A549 (cell line): ENCODE data around the gene PRR13. TPM values are rescaled to one million over a fixed set of nuclear protein-coding genes. Genes with fewer than 3 reads are reported as not detected.

Experiments used
- ATAC-seq, 2 experiments: fragments of 200-7000 bp in 1 of 2; fragments of >200 bp in 1 of 2; cut with Nextera tagmentation in 1 of 2; cut with Tn5 transposase in 1 of 2; 3 replicates each; pipeline versions ENCODE4 v1.8.0 to v1.9.1; 2018 to 2020; ENCODE audit warnings: mild to moderate bottlenecking in 1 of 2, moderate library complexity in 1 of 2
- CTCF ChIA-PET: fragments of 300-600 bp; sonication (Branson Sonifier 250); formaldehyde crosslinking; extraction: SDS; loops from one replicate; lab custom pipeline; 2021; ENCODE audit warnings: antibody characterized with exemption, inconsistent platforms; lab: Yijun Ruan, JAX
- POLR2A ChIA-PET: fragments of 350-600 bp; formaldehyde crosslinking; extraction: SDS; loops from one replicate; lab custom pipeline; 2021; ENCODE audit warnings: antibody characterized with exemption, inconsistent platforms; lab: Yijun Ruan, JAX
- DNase-seq, 2 experiments: peaks; one replicate each; pipeline versions ENCODE4 v3.0.0 to v3.0.0-alpha.2; 2011 to 2016; ENCODE audit warnings: low read depth in 1 of 2, low spot score in 1 of 2
- FAIRE-seq: peaks from 2 replicates; lab custom pipeline; 2011; peaks lifted over from hg19 to GRCh38; lab: Jason Lieb, UNC
- H3K27ac ChIP-seq, 2 experiments: fragments of >200 bp; sonication (Bioruptor Twin); formaldehyde crosslinking; 3 replicates each; pipeline ENCODE4 v1.5.1; 2016 to 2017
- H3K4me1 ChIP-seq: fragments of >200 bp; sonication (Bioruptor Twin); formaldehyde crosslinking; 3 replicates; pipeline ENCODE4 v1.6.1; 2016
- H3K4me2 ChIP-seq: fragments of >200 bp; sonication (Bioruptor Twin); formaldehyde crosslinking; 3 replicates; pipeline ENCODE4 v1.6.1; 2016
- H3K4me3 ChIP-seq: fragments of >200 bp; sonication (Bioruptor Twin); formaldehyde crosslinking; 3 replicates; pipeline ENCODE4 v1.5.1; 2016
- H3K9me3 ChIP-seq: fragments of >200 bp; sonication (Bioruptor Twin); formaldehyde crosslinking; 3 replicates; pipeline ENCODE4 v1.6.1; 2016
- BHLHE40 ChIP-seq: IDR thresholded peaks from 2 replicates; pipeline ENCODE4 v1.6.1; 2012; ENCODE audit warnings: low read depth, low read length, inconsistent platforms
- CBX2 ChIP-seq: fragments of 200-600 bp; sonication (generic); IDR thresholded peaks from 2 replicates; pipeline ENCODE4 v1.6.1; 2016; ENCODE audit warnings: low read depth, mild to moderate bottlenecking, borderline replicate concordance
- CEBPB ChIP-seq, 2 experiments: fragments of >200 bp in 1 of 2; sonication (Bioruptor Twin) in 1 of 2; formaldehyde crosslinking in 1 of 2; IDR thresholded peaks; 2 replicates each; pipeline ENCODE4 v1.6.1; 2012 to 2016
- CHD2 ChIP-seq: fragments of 150-350 bp; IDR thresholded peaks from 2 replicates; pipeline ENCODE4 v1.6.1; 2014; ENCODE audit warnings: low read length; ENCODE audit not compliant: partially characterized antibody
- E2F6 ChIP-seq: IDR thresholded peaks from 2 replicates; pipeline ENCODE4 v1.6.1; 2012; ENCODE audit warnings: low read depth, borderline replicate concordance
- EHF ChIP-seq: fragments of 250-450 bp; sonication (Bioruptor Pico); IDR thresholded peaks from 2 replicates; pipeline ENCODE4 v1.5.0; 2020; ENCODE audit warnings: mild to moderate bottlenecking
- EHMT2 ChIP-seq: fragments of 200-600 bp; sonication (generic); IDR thresholded peaks from 2 replicates; pipeline ENCODE4 v1.6.1; 2016; ENCODE audit warnings: antibody characterized with exemption, low read depth, mild to moderate bottlenecking, moderate library complexity
- EP300 ChIP-seq, 2 experiments: fragments of >200 bp; sonication (Bioruptor Twin); formaldehyde crosslinking; IDR thresholded peaks; 2 replicates in 1 of 2; 3 replicates in 1 of 2; pipeline ENCODE4 v1.6.1; 2016 to 2017
- FOSL2 ChIP-seq, 2 experiments: fragments of 450-650 bp in 1 of 2; fragments of >200 bp in 1 of 2; sonication (Bioruptor Twin) in 1 of 2; formaldehyde crosslinking; IDR thresholded peaks; 2 replicates each; pipeline versions ENCODE4 v1.5.0 to v1.6.1; 2016 to 2020; ENCODE audit warnings: mild to moderate bottlenecking in 1 of 2, moderate library complexity in 1 of 2
- FOXS1 ChIP-seq: fragments of 250-450 bp; sonication (Bioruptor Pico); IDR thresholded peaks from 2 replicates; pipeline ENCODE4 v1.5.0; 2020; ENCODE audit warnings: mild to moderate bottlenecking, moderate library complexity
- GATA3 ChIP-seq: IDR thresholded peaks from 2 replicates; pipeline ENCODE4 v1.6.1; 2012; ENCODE audit warnings: borderline replicate concordance
- HDAC2 ChIP-seq: fragments of 200-600 bp; sonication (generic); IDR thresholded peaks from 2 replicates; pipeline ENCODE4 v1.6.1; 2016
- HEYL ChIP-seq: fragments of 250-450 bp; sonication (Bioruptor Pico); IDR thresholded peaks from 2 replicates; pipeline ENCODE4 v1.8.0; 2021; ENCODE audit warnings: mild to moderate bottlenecking, moderate library complexity
- HOXA7 ChIP-seq: fragments of 250-450 bp; sonication (Bioruptor Pico); IDR thresholded peaks from 2 replicates; pipeline ENCODE4 v1.5.0; 2020; ENCODE audit warnings: mild to moderate bottlenecking, moderate library complexity
- HOXB13 ChIP-seq: fragments of 250-450 bp; sonication (Bioruptor Pico); IDR thresholded peaks from 2 replicates; pipeline ENCODE4 v1.5.0; 2020; ENCODE audit warnings: low read depth, mild to moderate bottlenecking, moderate library complexity
- JUN ChIP-seq, 2 experiments: fragments of >200 bp; sonication (Bioruptor Twin); formaldehyde crosslinking; IDR thresholded peaks; 2 replicates in 1 of 2; 3 replicates in 1 of 2; pipeline ENCODE4 v1.6.1; 2016 to 2017
- JUNB ChIP-seq: fragments of >200 bp; sonication (Bioruptor Twin); formaldehyde crosslinking; IDR thresholded peaks from 2 replicates; pipeline ENCODE4 v1.6.1; 2016
- KDM1A ChIP-seq: fragments of 200-600 bp; sonication (generic); IDR thresholded peaks from 2 replicates; pipeline ENCODE4 v1.6.1; 2016; ENCODE audit warnings: low read depth, mild to moderate bottlenecking
- MAFK ChIP-seq: fragments of 450-650 bp; IDR thresholded peaks from 2 replicates; pipeline ENCODE4 v1.6.1; 2014; ENCODE audit not compliant: partially characterized antibody
- MYC ChIP-seq: IDR thresholded peaks from 2 replicates; pipeline ENCODE4 v1.6.1; 2012; ENCODE audit warnings: mild to moderate bottlenecking, inconsistent platforms, low read length, improper control_type of control experiment, borderline replicate concordance
- NPAS2 ChIP-seq: fragments of 250-450 bp; sonication (Bioruptor Pico); IDR thresholded peaks from 2 replicates; pipeline ENCODE4 v1.8.0; 2022; ENCODE audit warnings: mild to moderate bottlenecking, moderate library complexity, borderline replicate concordance
- NR3C1 ChIP-seq: fragments of >200 bp; sonication (Bioruptor Twin); formaldehyde crosslinking; IDR thresholded peaks from 3 replicates; pipeline ENCODE4 v1.6.1; 2017
- PHF8 ChIP-seq: fragments of 200-600 bp; sonication (generic); IDR thresholded peaks from 2 replicates; pipeline ENCODE4 v1.6.1; 2016; ENCODE audit warnings: low read depth, mild to moderate bottlenecking, antibody characterized with exemption, moderate library complexity, borderline replicate concordance
- POLR2A ChIP-seq: IDR thresholded peaks from 2 replicates; pipeline ENCODE4 v1.6.1; 2012; ENCODE audit warnings: mild to moderate bottlenecking, low read length
- POLR2AphosphoS2 ChIP-seq: conservative IDR thresholded peaks from 2 replicates; pipeline ENCODE4 v1.6.1; 2012; ENCODE audit warnings: low read length, improper control_type of control experiment, inconsistent platforms
- RAD21 ChIP-seq, 2 experiments: fragments of >200 bp in 1 of 2; sonication (Bioruptor Twin) in 1 of 2; formaldehyde crosslinking in 1 of 2; IDR thresholded peaks in 1 of 2; conservative IDR thresholded peaks in 1 of 2; 2 replicates in 1 of 2; 3 replicates in 1 of 2; pipeline ENCODE4 v1.6.1; 2012 to 2018; ENCODE audit warnings: inconsistent platforms in 1 of 2
- RARB ChIP-seq: fragments of 250-450 bp; sonication (Bioruptor Pico); IDR thresholded peaks from 2 replicates; pipeline ENCODE4 v1.8.0; 2021; ENCODE audit warnings: mild to moderate bottlenecking, moderate library complexity
- RFX5 ChIP-seq: fragments of 450-650 bp; IDR thresholded peaks from 2 replicates; pipeline ENCODE4 v1.7.1; 2014; ENCODE audit warnings: antibody characterized with exemption, mild to moderate bottlenecking, moderate library complexity
- RNF2 ChIP-seq: fragments of 200-600 bp; sonication (generic); IDR thresholded peaks from 2 replicates; pipeline ENCODE4 v1.6.1; 2016; ENCODE audit warnings: low read depth, mild to moderate bottlenecking, antibody characterized with exemption, moderate library complexity, borderline replicate concordance
- SREBF2 ChIP-seq: fragments of 450-650 bp; IDR thresholded peaks from 2 replicates; pipeline ENCODE4 v1.6.1; 2014; ENCODE audit warnings: mild to moderate bottlenecking, moderate library complexity
- TP53 ChIP-seq: fragments of 250-450 bp; sonication (Bioruptor Pico); IDR thresholded peaks from 2 replicates; pipeline ENCODE4 v1.5.0; 2021; ENCODE audit warnings: mild to moderate bottlenecking, moderate library complexity
- ZC3H11A ChIP-seq: fragments of 450-650 bp; IDR thresholded peaks from 2 replicates; pipeline ENCODE4 v1.6.1; 2014; ENCODE audit warnings: antibody characterized with exemption, mild to moderate bottlenecking
- ZFP36 ChIP-seq: fragments of 450-650 bp; IDR thresholded peaks from 2 replicates; pipeline ENCODE4 v1.6.1; 2014; ENCODE audit warnings: borderline replicate concordance; ENCODE audit not compliant: partially characterized antibody
- ZSCAN20 ChIP-seq: fragments of 250-450 bp; sonication (Bioruptor Pico); IDR thresholded peaks from 2 replicates; pipeline ENCODE4 v1.8.0; 2022; ENCODE audit warnings: mild to moderate bottlenecking, moderate library complexity
- whole genome bisulfite sequencing: methylation state at CpG from one replicate; pipeline ENCODE4 v1.1.6; 2017; ENCODE audit errors: missing lambda C conversion rate; 5-methylcytosine and 5-hydroxymethylcytosine counted together
- polyA plus RNA-seq, 4 experiments: library from polyadenylated mRNA; depleted of rRNA in 3 of 4; stranded (reverse); fragments of >200 nt; fragmentation: RNase III in 1 of 4; extraction: RNeasy Plus Mini Kit Qiagen cat#74134 plus additional on column Dnase treatment in 1 of 4; gene quantifications; 2 replicates in 3 of 4; 3 replicates in 1 of 4; pipeline ENCODE4 v1.2.3, GENCODE V29; 2011 to 2017
- TF ChIP-seq, protein P1 (sequence below): fragments of >200 bp; sonication (Bioruptor Twin); formaldehyde crosslinking; IDR thresholded peaks from 3 replicates; pipeline ENCODE4 v1.6.1; 2016
- TF ChIP-seq, protein P2 (sequence below): IDR thresholded peaks from 2 replicates; pipeline ENCODE4 v1.6.1; 2012
- TF ChIP-seq, protein P3 (sequence below): fragments of 450-650 bp; IDR thresholded peaks from 2 replicates; pipeline ENCODE4 v1.6.1; 2014; ENCODE audit warnings: antibody characterized with exemption
- TF ChIP-seq, protein P4 (sequence below): fragments of 250-450 bp; sonication (Bioruptor Pico); IDR thresholded peaks from 2 replicates; pipeline ENCODE4 v1.5.0; 2021; ENCODE audit warnings: mild to moderate bottlenecking, moderate library complexity, borderline replicate concordance

PRR13 gene
- polyA plus RNA-seq, 2 of the 4 experiments (the other 2 are of a cell fraction): 203 to 221 TPM

GRCh38 chr12:53427905-53428594 is 13.5 kb upstream of the PRR13 start:
- FAIRE-seq: peak; percentile 77
- H3K9me3 ChIP-seq: no peaks in the 10 kb centered on the region
- ChIA-PET CTCF (interaction anchor here (0.6 to 16.7 kb wide), 17 partner anchors 9 to 821 kb away, joined by 3 to 408 read pairs (median 4); partner anchors contain the start of genes AAAS and PRR13), POLR2A (interaction anchor here (0.6 to 2.6 kb wide), 7 partner anchors 11 to 106 kb away, joined by 3 to 29 read pairs (median 4); partner anchors contain the start of genes AAAS, PRR13 and SP1)
- H3K27ac ChIP-seq: peak overlapping the region; percentile 71 to 85
- 3% methylated on average over 7 of the region's 7 CpGs for WGBS
- DNase-seq: peak; percentile 89 to 91
- H3K4me3 ChIP-seq: no peak overlapping the region
- peak; percentile 94 to 96 for ATAC-seq
- H3K4me1 ChIP-seq: peaks cover 45% of the 10 kb centered on the region
- peak overlapping the region; percentile 68 for H3K4me2 ChIP-seq
- no peak for TF ChIP-seq EP300 (IDR thresholded peaks at IDR 0.05)
- TF ChIP-seq, protein P1, sequence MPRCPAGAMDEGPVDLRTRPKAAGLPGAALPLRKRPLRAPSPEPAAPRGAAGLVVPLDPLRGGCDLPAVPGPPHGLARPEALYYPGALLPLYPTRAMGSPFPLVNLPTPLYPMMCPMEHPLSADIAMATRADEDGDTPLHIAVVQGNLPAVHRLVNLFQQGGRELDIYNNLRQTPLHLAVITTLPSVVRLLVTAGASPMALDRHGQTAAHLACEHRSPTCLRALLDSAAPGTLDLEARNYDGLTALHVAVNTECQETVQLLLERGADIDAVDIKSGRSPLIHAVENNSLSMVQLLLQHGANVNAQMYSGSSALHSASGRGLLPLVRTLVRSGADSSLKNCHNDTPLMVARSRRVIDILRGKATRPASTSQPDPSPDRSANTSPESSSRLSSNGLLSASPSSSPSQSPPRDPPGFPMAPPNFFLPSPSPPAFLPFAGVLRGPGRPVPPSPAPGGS: no peak
- TF ChIP-seq HOXA7 (CRISPR knock-in tag): no peak
- TF ChIP-seq FOXS1 (CRISPR knock-in tag): no peak; the same call in 1 of the 2 replicates
- no peak for TF ChIP-seq ZC3H11A
- no peak for TF ChIP-seq POLR2A
- TF ChIP-seq, protein P2, sequence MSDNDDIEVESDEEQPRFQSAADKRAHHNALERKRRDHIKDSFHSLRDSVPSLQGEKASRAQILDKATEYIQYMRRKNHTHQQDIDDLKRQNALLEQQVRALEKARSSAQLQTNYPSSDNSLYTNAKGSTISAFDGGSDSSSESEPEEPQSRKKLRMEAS: peak; percentile 96
- TF ChIP-seq HDAC2: no peak
- peak; percentile 85 for TF ChIP-seq E2F6
- no peak for TF ChIP-seq NR3C1
- TF ChIP-seq MYC: 0 out of 2 replicates have a peak, but pooled peaks have one; percentile 53
- TF ChIP-seq MAFK: no peak
- TF ChIP-seq EHF (CRISPR knock-in tag): no peak
- TF ChIP-seq SREBF2: no peak
- TF ChIP-seq RAD21 (conservative IDR thresholded peaks at IDR 0.05 in 1 of 2, IDR thresholded peaks at IDR 0.05 in 1 of 2): 0 out of 5 replicates have a peak, but pooled peaks of 1 of the 2 experiments have one; percentile 12
- TF ChIP-seq, protein P3, sequence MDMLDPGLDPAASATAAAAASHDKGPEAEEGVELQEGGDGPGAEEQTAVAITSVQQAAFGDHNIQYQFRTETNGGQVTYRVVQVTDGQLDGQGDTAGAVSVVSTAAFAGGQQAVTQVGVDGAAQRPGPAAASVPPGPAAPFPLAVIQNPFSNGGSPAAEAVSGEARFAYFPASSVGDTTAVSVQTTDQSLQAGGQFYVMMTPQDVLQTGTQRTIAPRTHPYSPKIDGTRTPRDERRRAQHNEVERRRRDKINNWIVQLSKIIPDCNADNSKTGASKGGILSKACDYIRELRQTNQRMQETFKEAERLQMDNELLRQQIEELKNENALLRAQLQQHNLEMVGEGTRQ: no peak
- no peak for TF ChIP-seq CEBPB (IDR thresholded peaks at IDR 0.05)
- TF ChIP-seq GATA3: peak; percentile 78; the same call in 1 of the 2 replicates
- TF ChIP-seq RFX5: no peak
- no peak for TF ChIP-seq BHLHE40
- no peak for TF ChIP-seq PHF8
- peak; percentile 84 for TF ChIP-seq JUNB
- TF ChIP-seq, protein P4, sequence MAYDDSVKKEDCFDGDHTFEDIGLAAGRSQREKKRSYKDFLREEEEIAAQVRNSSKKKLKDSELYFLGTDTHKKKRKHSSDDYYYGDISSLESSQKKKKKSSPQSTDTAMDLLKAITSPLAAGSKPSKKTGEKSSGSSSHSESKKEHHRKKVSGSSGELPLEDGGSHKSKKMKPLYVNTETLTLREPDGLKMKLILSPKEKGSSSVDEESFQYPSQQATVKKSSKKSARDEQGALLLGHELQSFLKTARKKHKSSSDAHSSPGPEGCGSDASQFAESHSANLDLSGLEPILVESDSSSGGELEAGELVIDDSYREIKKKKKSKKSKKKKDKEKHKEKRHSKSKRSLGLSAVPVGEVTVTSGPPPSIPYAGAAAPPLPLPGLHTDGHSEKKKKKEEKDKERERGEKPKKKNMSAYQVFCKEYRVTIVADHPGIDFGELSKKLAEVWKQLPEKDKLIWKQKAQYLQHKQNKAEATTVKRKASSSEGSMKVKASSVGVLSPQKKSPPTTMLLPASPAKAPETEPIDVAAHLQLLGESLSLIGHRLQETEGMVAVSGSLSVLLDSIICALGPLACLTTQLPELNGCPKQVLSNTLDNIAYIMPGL (CRISPR knock-in tag): no peak
- TF ChIP-seq EHMT2: no peak
- no peak for TF ChIP-seq HOXB13 (CRISPR knock-in tag)
- no peak for TF ChIP-seq POLR2AphosphoS2
- TF ChIP-seq FOSL2 (IDR thresholded peaks at IDR 0.05): peak; percentile 84
- peak; percentile 96 for TF ChIP-seq FOSL2 (CRISPR knock-in tag; IDR thresholded peaks at IDR 0.05)
- no peak for TF ChIP-seq RARB (CRISPR knock-in tag)
- TF ChIP-seq NPAS2: no peak
- TF ChIP-seq HEYL (CRISPR knock-in tag): no peak
- TF ChIP-seq ZFP36: no peak
- TF ChIP-seq ZSCAN20: no peak
- no peak for TF ChIP-seq RNF2
- no peak for TF ChIP-seq CBX2
- 0 out of 5 replicates have a peak, but pooled peaks have one; percentile 34 to 41 for TF ChIP-seq JUN (IDR thresholded peaks at IDR 0.05)
- TF ChIP-seq CHD2: no peak
- no peak for TF ChIP-seq KDM1A
- no peak for TF ChIP-seq TP53
